ENCODE measurements around the gene UGDH.

Gene UGDH

GRCh38 chr4:39452860-39453587 lies 74.2 kb downstream of the UGDH start:
- DNase-seq (ENCODE audit: low spot score), result no peak

GRCh38 chr4:39452153-39452859 lies 74.9 kb downstream of the UGDH start:
- no peak for DNase-seq (ENCODE audit: low spot score)

- DNase-seq (ENCODE audit: low spot score), result no peak
These were observed 75.7 kb downstream of the UGDH start for GRCh38 chr4:39451423-39452023.

DNA sequence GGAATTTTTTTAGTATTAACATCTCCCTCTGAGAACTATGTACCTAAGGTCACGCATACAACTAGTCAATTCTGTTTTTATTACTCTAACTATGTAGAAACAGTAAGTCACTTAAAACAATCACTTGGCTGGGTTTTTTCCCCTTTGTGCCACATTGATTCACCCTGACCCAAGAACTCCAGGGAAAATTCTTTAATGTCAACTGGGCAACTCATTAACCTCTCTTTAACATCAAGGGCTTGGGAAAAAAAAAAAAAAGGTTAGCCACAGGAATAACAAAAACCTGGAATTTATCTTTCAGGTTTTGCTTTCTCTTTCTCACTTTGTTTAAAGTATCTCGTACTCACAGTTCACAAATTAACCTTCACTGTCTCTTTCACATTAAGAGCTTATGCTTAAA lies 76.6 kb downstream of the UGDH start:
- no peak for DNase-seq (ENCODE audit: low spot score)
